HepG2 (cell line): Measurements from ENCODE around the gene ITPR1.

ENCODE experiments used
- BRCA1 ChIP-seq: sonication (generic); formaldehyde crosslinking; IDR thresholded peaks from 2 replicates; pipeline ENCODE4 v1.4.0; 2020; ENCODE audit warnings: missing genetic modification reagents
- EP300 ChIP-seq, 3 experiments: sonication (generic) in 1 of 3; formaldehyde crosslinking in 1 of 3; IDR thresholded peaks; 2 replicates each; pipeline versions ENCODE4 v1.5.1 to v1.6.1; 2011 to 2020; ENCODE audit warnings: low read depth in 2 of 3, low read length in 2 of 3, borderline replicate concordance in 1 of 3, improper control_type of control experiment in 1 of 3, mild to moderate bottlenecking in 1 of 3, missing genetic modification reagents in 1 of 3, moderate library complexity in 1 of 3
- HDAC2 ChIP-seq: sonication (generic); formaldehyde crosslinking; IDR thresholded peaks from 2 replicates; pipeline ENCODE4 v1.4.0; 2020; ENCODE audit warnings: missing genetic modification reagents
- IKZF4 ChIP-seq: sonication (generic); formaldehyde crosslinking; IDR thresholded peaks from 2 replicates; pipeline ENCODE4 v1.5.1; 2020; ENCODE audit warnings: borderline replicate concordance, mild to moderate bottlenecking, low read depth, missing genetic modification reagents; ENCODE audit errors: not compliant biosample characterization
- ZNF234 ChIP-seq: sonication (generic); formaldehyde crosslinking; conservative IDR thresholded peaks from 2 replicates; pipeline ENCODE4 v1.5.1; 2020; ENCODE audit warnings: mild to moderate bottlenecking, missing genetic modification reagents
- TF ChIP-seq, protein P1 (sequence below): sonication (generic); formaldehyde crosslinking; IDR thresholded peaks from 2 replicates; pipeline ENCODE4 v1.4.0; 2020; ENCODE audit warnings: mild to moderate bottlenecking, missing genetic modification reagents
- TF ChIP-seq, protein P2 (sequence below): sonication (generic); formaldehyde crosslinking; IDR thresholded peaks from 2 replicates; pipeline ENCODE4 v1.5.1; 2020; ENCODE audit warnings: mild to moderate bottlenecking, moderate library complexity, missing genetic modification reagents

GRCh38 chr3:4491855-4492207, 1.3 kb upstream of the ITPR1 start:
- no peak for TF ChIP-seq BRCA1 (CRISPR knock-in tag)
- TF ChIP-seq, protein P1, sequence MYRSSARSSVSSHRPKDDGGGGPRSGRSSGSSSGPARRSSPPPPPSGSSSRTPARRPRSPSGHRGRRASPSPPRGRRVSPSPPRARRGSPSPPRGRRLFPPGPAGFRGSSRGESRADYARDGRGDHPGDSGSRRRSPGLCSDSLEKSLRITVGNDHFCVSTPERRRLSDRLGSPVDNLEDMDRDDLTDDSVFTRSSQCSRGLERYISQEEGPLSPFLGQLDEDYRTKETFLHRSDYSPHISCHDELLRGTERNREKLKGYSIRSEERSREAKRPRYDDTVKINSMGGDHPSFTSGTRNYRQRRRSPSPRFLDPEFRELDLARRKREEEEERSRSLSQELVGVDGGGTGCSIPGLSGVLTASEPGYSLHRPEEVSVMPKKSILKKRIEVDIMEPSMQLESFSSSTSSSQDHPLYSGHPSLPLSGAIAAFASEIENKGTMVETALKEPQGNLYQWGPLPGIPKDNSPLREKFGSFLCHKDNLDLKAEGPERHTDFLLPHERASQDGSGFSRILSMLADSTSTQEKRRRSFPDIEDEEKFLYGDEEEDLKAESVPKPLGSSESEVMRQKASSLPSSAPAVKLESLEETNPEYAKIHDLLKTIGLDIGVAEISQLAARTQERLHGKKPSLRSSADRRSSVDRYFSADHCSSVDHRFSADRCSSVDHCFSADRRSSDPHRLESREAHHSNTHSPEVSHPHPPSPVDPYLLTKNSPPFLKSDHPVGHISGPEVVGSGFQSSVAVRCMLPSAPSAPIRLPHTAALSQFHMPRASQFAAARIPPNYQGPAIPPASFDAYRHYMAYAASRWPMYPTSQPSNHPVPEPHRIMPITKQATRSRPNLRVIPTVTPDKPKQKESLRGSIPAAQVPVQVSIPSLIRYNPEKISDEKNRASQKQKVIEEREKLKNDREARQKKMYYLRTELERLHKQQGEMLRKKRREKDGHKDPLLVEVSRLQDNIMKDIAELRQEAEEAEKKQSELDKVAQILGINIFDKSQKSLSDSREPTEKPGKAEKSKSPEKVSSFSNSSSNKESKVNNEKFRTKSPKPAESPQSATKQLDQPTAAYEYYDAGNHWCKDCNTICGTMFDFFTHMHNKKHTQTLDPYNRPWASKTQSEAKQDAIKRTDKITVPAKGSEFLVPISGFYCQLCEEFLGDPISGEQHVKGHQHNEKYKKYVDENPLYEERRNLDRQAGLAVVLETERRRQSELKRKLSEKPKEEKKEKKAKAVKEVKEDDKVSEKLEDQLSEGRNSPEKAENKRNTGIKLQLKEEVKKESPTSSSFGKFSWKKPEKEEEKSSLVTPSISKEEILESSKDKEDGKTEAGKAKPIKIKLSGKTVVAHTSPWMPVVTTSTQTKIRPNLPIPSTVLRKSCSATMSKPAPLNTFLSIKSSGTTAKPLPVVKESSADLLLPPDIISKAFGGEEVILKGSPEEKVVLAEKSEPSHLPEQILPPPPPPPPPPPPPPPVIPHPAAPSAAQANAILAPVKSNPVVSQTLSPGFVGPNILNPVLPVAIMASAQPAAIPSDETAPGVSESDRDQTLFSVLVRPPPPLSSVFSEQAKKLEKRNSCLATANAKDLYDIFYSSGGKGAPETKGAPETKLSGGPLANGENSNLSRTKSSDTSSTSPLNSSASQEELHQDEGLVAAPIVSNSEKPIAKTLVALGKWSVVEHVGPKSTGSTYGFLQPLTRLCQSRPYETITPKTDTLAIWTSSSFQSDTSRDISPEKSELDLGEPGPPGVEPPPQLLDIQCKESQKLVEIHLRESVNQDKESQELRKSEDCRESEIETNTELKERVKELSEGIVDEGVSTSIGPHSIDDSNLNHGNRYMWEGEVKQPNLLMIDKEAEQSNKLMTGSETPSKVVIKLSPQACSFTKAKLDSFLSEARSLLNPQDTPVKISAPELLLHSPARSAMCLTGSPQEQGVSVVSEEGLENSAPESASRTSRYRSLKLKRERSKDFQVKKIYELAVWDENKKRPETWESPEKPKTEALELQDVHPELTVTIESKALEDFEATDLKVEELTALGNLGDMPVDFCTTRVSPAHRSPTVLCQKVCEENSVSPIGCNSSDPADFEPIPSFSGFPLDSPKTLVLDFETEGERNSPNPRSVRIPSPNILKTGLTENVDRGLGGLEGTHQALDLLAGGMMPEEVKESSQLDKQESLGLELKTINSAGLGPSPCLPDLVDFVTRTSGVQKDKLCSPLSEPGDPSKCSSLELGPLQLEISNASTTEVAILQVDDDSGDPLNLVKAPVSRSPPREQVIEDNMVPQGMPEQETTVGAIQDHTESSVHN (CRISPR knock-in tag) = no peak
- TF ChIP-seq IKZF4 (CRISPR knock-in tag) = no peak
- TF ChIP-seq, protein P2, sequence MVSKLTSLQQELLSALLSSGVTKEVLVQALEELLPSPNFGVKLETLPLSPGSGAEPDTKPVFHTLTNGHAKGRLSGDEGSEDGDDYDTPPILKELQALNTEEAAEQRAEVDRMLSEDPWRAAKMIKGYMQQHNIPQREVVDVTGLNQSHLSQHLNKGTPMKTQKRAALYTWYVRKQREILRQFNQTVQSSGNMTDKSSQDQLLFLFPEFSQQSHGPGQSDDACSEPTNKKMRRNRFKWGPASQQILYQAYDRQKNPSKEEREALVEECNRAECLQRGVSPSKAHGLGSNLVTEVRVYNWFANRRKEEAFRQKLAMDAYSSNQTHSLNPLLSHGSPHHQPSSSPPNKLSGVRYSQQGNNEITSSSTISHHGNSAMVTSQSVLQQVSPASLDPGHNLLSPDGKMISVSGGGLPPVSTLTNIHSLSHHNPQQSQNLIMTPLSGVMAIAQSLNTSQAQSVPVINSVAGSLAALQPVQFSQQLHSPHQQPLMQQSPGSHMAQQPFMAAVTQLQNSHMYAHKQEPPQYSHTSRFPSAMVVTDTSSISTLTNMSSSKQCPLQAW (CRISPR knock-in tag) = no peak
- no peak for TF ChIP-seq ZNF234
- no peak for TF ChIP-seq HDAC2 (CRISPR knock-in tag)
- TF ChIP-seq EP300 (IDR thresholded peaks at IDR 0.05; ENCODE audit: low read depth in 2 of 2, low read length in 2 of 2) = no peak
- TF ChIP-seq EP300 (CRISPR knock-in tag; IDR thresholded peaks at IDR 0.05; ENCODE audit: borderline replicate concordance) = no peak
